ENCODE measurements around the gene FILIP1L.

The FILIP1L gene

DNA sequence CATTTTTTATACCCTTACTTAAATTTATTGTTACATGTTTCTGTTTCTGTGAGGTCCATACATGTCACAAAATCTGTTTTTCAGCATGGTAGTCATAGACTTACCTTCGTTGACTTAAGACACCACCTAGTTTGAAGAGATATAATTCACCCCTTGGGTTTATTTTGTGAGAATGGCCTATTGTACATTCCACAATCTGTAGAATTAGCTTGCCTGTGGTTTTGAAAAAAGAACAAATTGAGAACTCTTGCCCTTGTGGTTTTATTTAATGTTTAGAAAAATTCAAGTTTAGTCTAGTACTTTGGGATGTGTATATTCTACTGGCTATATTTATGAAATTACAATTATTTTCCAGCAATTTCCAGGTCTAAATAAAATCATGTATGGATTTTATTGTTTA is 31.6 kb downstream of the FILIP1L start:
- no peaks in the 10 kb centered on the region for H3K9me3 ChIP-seq (ENCODE audit: insufficient read depth, low read length)
- TF ChIP-seq EZH2phosphoT487 (conservative IDR thresholded peaks at IDR 0.05; ENCODE audit: low read length) = no peak
- TF ChIP-seq, protein P1, sequence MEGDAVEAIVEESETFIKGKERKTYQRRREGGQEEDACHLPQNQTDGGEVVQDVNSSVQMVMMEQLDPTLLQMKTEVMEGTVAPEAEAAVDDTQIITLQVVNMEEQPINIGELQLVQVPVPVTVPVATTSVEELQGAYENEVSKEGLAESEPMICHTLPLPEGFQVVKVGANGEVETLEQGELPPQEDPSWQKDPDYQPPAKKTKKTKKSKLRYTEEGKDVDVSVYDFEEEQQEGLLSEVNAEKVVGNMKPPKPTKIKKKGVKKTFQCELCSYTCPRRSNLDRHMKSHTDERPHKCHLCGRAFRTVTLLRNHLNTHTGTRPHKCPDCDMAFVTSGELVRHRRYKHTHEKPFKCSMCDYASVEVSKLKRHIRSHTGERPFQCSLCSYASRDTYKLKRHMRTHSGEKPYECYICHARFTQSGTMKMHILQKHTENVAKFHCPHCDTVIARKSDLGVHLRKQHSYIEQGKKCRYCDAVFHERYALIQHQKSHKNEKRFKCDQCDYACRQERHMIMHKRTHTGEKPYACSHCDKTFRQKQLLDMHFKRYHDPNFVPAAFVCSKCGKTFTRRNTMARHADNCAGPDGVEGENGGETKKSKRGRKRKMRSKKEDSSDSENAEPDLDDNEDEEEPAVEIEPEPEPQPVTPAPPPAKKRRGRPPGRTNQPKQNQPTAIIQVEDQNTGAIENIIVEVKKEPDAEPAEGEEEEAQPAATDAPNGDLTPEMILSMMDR (IDR thresholded peaks at IDR 0.05; ENCODE audit: insufficient read depth, low read length, poor library complexity, severe bottlenecking) = no peak
- no peaks in the 10 kb centered on the region for H4K20me1 ChIP-seq (ENCODE audit: low read depth, low read length)
- no peak overlapping the region for H3K9ac ChIP-seq (ENCODE audit: low read length)
- H3K4me2 ChIP-seq (ENCODE audit: low read depth, low read length, poor library complexity, severe bottlenecking) = no peak overlapping the region
- no peaks in the 10 kb centered on the region for H3F3A ChIP-seq (ENCODE audit: insufficient read depth)
- H3K79me2 ChIP-seq (ENCODE audit: insufficient read depth, low read length) = no peaks in the 10 kb centered on the region
- H2AFZ ChIP-seq (ENCODE audit: low read depth, low read length, severe bottlenecking) = no peak overlapping the region
- no peak overlapping the region for H3K4me3 ChIP-seq (ENCODE audit: insufficient read depth, low read length, poor library complexity, severe bottlenecking)
- H3K9me2 ChIP-seq (replicated peaks; ENCODE audit: insufficient read depth, low read length) = no peaks in the 10 kb centered on the region
- H3K27ac ChIP-seq (ENCODE audit: low read depth, low read length) = no peak overlapping the region
- no peaks in the 10 kb centered on the region for H3K27me3 ChIP-seq (ENCODE audit: low read length)
- H3K36me3 ChIP-seq (ENCODE audit: low read length) = no peaks in the 10 kb centered on the region

DNA sequence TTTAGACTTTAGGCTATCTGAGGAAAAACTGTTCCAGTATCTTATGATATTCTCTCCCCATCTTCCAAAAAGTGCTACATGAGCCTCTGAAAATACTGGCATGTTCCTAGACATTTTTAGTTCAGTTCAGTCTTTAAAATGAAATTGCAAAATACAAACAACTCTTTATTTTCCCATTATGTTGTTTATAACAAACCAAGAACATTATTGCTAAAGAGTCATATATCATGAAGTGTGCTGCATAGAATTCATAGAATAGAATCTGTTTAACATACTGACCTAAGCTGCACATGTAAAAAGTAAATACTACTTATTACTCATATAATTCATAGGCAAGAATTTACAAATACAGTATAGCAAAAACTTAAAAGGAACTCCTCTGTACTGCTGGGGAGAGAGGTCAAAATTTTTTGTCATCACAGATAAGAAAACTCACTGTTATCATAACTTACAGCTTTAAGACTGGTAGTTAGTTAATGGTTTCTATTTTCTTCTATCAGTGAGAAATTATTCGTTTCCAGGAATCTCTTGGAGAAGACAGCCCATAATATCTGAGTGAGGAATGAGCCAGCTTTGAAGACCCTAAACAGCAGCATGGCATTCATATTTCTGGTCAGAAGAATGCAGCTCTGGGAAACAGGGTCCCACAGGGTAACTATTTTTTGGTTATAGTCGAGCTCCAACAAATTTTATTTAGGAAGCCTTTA is 32.2 kb downstream of the FILIP1L start:
- H3K36me3 ChIP-seq (ENCODE audit: low read length) = no peaks in the 10 kb centered on the region
- H4K20me1 ChIP-seq (ENCODE audit: low read depth, low read length) = no peaks in the 10 kb centered on the region
- TF ChIP-seq, protein P1 (IDR thresholded peaks at IDR 0.05; ENCODE audit: insufficient read depth, low read length, poor library complexity, severe bottlenecking) = no peak
- TF ChIP-seq EZH2phosphoT487 (conservative IDR thresholded peaks at IDR 0.05; ENCODE audit: low read length) = no peak
- H3K4me2 ChIP-seq (ENCODE audit: low read depth, low read length, poor library complexity, severe bottlenecking) = no peak overlapping the region
- no peak overlapping the region for H2AFZ ChIP-seq (ENCODE audit: low read depth, low read length, severe bottlenecking)
- no peaks in the 10 kb centered on the region for H3K79me2 ChIP-seq (ENCODE audit: insufficient read depth, low read length)
- H3K27ac ChIP-seq (ENCODE audit: low read depth, low read length) = no peak overlapping the region
- H3F3A ChIP-seq (ENCODE audit: insufficient read depth) = no peaks in the 10 kb centered on the region
- H3K4me3 ChIP-seq (ENCODE audit: insufficient read depth, low read length, poor library complexity, severe bottlenecking) = no peak overlapping the region
- no peaks in the 10 kb centered on the region for H3K9me2 ChIP-seq (replicated peaks; ENCODE audit: insufficient read depth, low read length)
- no peaks in the 10 kb centered on the region for H3K9me3 ChIP-seq (ENCODE audit: insufficient read depth, low read length)
- no peaks in the 10 kb centered on the region for H3K27me3 ChIP-seq (ENCODE audit: low read length)
- H3K9ac ChIP-seq (ENCODE audit: low read length) = no peak overlapping the region

DNA sequence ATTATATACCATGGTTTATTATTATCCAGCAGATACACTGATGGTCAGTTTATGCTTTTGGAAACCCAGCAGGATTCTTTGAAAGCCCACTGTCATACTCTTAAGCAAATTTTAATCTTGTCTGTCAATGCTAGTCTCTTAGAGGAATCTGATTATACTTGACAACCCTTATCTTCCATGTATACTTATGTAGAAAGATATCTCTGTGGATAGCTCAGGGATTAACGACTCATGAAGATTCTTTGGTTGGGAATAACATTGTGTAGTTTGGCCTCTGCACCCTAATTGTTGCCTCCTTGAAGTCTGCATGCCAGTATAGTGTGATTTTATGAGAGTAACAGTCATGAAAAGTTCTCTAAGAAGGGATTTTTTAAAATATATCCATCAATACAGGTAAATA is 33.0 kb downstream of the FILIP1L start:
- Histone ChIP-seq H3K27me3 (ENCODE audit: low read length) (no peaks in the 10 kb centered on the region), H3K36me3 (ENCODE audit: low read length) (no peaks in the 10 kb centered on the region), H3K79me2 (ENCODE audit: insufficient read depth, low read length) (no peaks in the 10 kb centered on the region), H3K9me3 (ENCODE audit: insufficient read depth, low read length) (no peaks in the 10 kb centered on the region), H4K20me1 (ENCODE audit: low read depth, low read length) (no peaks in the 10 kb centered on the region), H3K27ac (ENCODE audit: low read depth, low read length) (no peak overlapping the region), H2AFZ (ENCODE audit: low read depth, low read length, severe bottlenecking) (no peak overlapping the region), H3K4me3 (ENCODE audit: insufficient read depth, low read length, poor library complexity, severe bottlenecking) (no peak overlapping the region), H3K4me2 (ENCODE audit: low read depth, low read length, poor library complexity, severe bottlenecking) (no peak overlapping the region), H3K9ac (ENCODE audit: low read length) (no peak overlapping the region), H3F3A (ENCODE audit: insufficient read depth) (no peaks in the 10 kb centered on the region), H3K9me2 (replicated peaks; ENCODE audit: insufficient read depth, low read length) (no peaks in the 10 kb centered on the region)
- TF ChIP-seq, protein P1 (IDR thresholded peaks at IDR 0.05; ENCODE audit: insufficient read depth, low read length, poor library complexity, severe bottlenecking) = no peak
- TF ChIP-seq EZH2phosphoT487 (conservative IDR thresholded peaks at IDR 0.05; ENCODE audit: low read length) = no peak
